Retinal pigment epithelial cell (primary cell): Measurements from ENCODE around the gene SEMA3E.
"Not testable (repeated sequence)": the region's sequence is repeated elsewhere in the genome, so short reads cannot be mapped to it uniquely, and the experiment has no call there.

Source experiments
- DNase-seq: peaks from one replicate; pipeline ENCODE4 v3.0.0-alpha.2; 2010; ENCODE audit warnings: low read depth
- H3K4me3 ChIP-seq: 2 replicates; pipeline ENCODE4 v1.5.1; 2011; ENCODE audit warnings: mild to moderate bottlenecking, low read length, control low read depth, moderate library complexity
- TF ChIP-seq, protein P1 (sequence below): conservative IDR thresholded peaks from 2 replicates; pipeline ENCODE4 v1.5.1; 2011; ENCODE audit warnings: low read depth, low read length, control low read depth, inconsistent platforms

The SEMA3E gene

DNA sequence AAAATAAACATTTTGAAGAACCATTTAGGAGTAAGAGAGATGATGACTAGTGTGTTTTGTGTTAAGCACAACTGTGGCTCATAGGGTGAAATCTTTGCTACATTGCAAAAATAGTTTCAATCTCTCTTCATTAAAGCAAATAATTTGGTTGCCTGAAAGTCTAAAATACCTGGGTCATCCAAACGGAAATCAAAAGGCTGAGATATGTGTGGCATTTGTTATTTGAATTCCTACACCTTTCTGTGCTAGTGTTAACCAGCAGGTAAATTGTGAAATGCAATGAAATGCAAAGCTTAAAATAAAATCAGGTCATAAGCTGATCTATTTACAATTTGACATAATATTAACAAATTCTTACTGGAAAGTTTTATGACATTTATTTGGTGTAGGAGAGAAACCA, 40.9 kb upstream of the SEMA3E start:
- TF ChIP-seq, protein P1, sequence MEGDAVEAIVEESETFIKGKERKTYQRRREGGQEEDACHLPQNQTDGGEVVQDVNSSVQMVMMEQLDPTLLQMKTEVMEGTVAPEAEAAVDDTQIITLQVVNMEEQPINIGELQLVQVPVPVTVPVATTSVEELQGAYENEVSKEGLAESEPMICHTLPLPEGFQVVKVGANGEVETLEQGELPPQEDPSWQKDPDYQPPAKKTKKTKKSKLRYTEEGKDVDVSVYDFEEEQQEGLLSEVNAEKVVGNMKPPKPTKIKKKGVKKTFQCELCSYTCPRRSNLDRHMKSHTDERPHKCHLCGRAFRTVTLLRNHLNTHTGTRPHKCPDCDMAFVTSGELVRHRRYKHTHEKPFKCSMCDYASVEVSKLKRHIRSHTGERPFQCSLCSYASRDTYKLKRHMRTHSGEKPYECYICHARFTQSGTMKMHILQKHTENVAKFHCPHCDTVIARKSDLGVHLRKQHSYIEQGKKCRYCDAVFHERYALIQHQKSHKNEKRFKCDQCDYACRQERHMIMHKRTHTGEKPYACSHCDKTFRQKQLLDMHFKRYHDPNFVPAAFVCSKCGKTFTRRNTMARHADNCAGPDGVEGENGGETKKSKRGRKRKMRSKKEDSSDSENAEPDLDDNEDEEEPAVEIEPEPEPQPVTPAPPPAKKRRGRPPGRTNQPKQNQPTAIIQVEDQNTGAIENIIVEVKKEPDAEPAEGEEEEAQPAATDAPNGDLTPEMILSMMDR: no peak
- no peak for DNase-seq
- no peak overlapping the region for H3K4me3 ChIP-seq

DNA sequence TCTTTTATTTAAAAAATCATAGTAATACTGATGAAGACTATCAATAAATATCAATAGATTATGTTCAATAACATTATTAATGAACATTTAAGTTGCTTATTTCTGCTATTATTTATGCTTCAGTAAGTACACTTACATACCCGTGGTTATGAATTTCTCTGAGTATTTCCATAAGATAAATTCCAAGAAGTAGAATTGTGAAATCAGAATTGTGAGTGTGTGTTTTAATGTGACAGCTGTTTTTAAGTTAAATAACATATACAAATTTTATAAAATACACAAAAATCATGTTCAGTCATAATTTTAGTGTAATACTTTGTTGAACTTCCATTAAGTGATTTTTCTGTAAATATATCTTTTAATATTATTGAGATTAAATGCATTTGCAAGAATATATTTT, 37.5 kb upstream of the SEMA3E start:
- DNase-seq: no peak
- TF ChIP-seq, protein P1: no peak
- no peak overlapping the region for H3K4me3 ChIP-seq

DNA sequence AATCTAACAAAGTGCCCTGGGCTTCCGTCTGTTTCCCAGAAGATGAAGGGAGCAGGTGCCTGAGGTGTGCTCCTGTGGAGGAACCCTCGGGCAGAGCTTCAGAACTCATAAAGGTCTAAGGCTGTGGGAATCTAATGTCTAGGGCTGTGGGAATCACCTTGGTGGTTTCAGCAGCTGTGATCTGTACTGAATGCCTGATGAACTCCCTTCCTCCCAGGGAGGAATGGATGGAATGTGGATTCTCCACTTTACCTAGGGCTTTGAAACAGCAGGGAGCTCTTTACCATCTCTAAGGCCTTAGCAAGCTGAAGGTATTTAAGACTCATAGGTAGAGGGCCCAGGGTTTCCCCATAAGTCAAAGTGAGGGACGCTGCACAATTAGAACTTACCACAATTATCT, 36.0 kb upstream of the SEMA3E start:
- DNase-seq: no peak
- TF ChIP-seq, protein P1: no peak
- no peak overlapping the region for H3K4me3 ChIP-seq

DNA sequence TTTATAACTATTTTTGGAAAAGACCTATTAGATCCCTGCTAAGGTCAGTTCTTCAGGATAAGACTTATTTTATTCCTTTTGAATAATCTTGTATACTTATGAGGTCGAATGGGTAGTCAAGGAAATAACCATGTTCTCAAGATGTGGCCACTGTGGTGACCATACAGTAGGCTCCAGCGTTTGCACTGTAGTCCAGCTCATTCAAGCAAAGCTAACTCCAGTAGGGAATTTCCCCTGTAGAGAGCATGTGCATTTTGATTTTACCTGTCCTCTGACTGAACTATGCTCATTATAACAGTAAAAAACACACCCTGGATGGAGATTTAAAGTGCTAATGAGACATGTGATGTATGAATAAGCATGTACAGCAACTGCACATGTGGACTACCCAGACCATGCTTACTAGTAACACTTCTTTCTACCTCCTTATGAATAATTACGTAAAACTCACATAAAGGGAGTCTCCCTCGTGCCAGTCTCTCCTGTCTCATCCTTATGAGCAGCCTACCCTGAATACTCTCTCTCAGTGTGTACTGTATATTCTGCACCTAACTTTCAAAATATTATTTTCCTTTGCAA, 32.4 kb upstream of the SEMA3E start:
- H3K4me3 ChIP-seq: no peak overlapping the region
- peak; percentile 21 for DNase-seq
- TF ChIP-seq, protein P1: no peak

DNA sequence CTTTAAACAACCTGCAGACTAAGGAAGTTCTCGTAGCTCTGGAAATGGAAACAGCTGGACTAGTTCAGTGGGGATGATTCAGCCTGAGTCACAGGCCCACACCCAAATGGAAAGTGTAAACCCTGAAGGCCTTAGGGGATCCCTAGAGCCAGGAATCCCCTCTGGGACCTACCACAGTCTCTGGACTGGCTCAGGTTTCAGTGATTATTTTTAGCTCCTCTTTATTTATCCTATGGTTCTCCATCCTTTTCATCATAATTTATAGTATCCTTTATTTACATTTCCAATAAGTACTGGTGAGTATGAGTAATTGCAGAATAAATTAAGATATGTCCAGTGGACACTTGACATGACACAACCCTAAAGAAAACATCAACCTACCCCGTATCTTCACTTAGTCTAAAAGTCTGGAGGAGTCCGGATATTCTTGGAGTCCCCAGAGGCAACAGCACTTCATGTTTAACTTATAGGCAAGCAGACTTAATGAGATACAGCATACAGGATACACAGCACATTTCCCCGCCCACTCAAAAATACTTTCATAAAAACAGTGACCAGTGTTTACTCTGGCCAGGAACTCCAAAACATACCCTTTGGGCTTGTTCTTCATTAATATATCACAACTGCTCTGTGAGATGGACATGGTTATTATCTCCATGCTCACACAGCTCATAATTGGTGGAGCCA, 28.4 kb upstream of the SEMA3E start:
- peak; percentile 25 for DNase-seq
- no peak overlapping the region for H3K4me3 ChIP-seq
- TF ChIP-seq, protein P1: no peak

DNA sequence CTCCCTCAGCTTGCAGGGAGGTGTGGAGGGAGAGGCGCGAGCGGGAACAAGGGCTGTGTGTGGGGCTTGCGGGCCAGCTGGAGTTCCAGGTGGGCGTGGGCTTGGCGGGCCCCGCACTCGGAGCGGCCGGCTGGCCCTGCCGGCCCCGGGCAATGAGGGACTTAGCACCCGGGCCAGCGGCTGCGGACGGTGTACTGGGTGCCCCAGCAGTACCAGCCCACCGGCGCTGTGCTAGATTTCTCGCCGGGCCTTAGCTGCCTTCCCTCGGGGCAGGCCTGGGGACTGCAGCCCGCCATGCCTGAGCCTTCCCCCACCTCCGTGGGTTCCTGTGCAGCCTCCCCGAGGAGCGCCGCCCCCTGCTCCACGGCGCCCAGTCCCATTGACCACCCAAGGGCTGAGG, 24.4 kb upstream of the SEMA3E start:
- H3K4me3 ChIP-seq, DNase-seq: not testable (repeated sequence)

DNA sequence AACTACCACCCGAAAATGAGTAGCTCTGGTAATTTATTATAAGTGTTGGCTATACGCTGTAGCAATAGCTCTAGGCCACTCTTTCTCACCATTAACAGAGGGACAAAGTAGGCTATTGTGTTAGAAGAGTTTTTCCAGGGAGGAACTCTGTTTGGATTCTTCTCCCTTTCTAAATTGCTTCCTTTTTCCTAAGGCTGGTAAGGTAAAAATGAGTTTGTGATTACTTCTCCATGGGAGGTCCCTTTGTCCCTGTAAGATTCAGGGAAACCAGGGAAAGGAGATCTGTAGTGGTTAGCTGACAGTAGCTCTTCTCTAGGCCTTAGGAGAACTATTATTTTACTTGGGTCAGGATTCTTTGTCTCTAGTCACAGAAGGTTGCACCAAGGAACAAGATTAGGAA, 23.2 kb upstream of the SEMA3E start:
- no peak overlapping the region for H3K4me3 ChIP-seq
- TF ChIP-seq, protein P1: no peak
- DNase-seq: no peak
